ENCODE data around the gene LGALS9. TPM values are rescaled to one million over a fixed set of nuclear protein-coding genes. Genes with fewer than 3 reads are reported as not detected.
A peak's percentile ranks its signal among the peaks of the same experiment; 100 is the strongest.

The LGALS9 gene
- total and polyA plus RNA-seq, 4 donors = 26.8 to 64.0 (median 54.1) TPM

- Histone ChIP-seq H3K4me3 (ENCODE audit: low read length in 2 of 2) (no peak overlapping the region), H3K27me3 (ENCODE audit: control insufficient read depth in 1 of 2, insufficient read depth in 2 of 2, low read length in 1 of 2) (no peaks in the 10 kb centered on the region), H3K27ac (ENCODE audit: low read depth in 1 of 2, low read length in 2 of 2) (no peak overlapping the region), H3K9me3 (ENCODE audit: control insufficient read depth, low read length) (no peaks in the 10 kb centered on the region), H3K4me1 (ENCODE audit: control insufficient read depth in 1 of 2, insufficient read depth in 2 of 2, low read length in 2 of 2) (no peaks in the 10 kb centered on the region), H3K36me3 (ENCODE audit: control insufficient read depth in 1 of 2, insufficient read depth in 2 of 2, low read length in 1 of 2) (peaks cover 0 to under 1% of the 10 kb centered on the region in 2 donors)
- ATAC-seq (ENCODE audit: low FRiP score) (no peak), DNase-seq (peak in 1 of 2 donors; percentile 55)
- WGBS, 2 donors = 92 to 95% methylated on average over 9 of the region's 9 CpGs
- intact Hi-C loops (cut with DNase I) = no loop called here
Measured at GRCh38 chr17:27593232-27593856, 37.6 kb upstream of the LGALS9 start.

GRCh38 chr17:27593857-27594255 is 37.1 kb upstream of the LGALS9 start:
- intact Hi-C loops (cut with DNase I) = no loop called here
- Histone ChIP-seq H3K4me1 (ENCODE audit: control insufficient read depth in 1 of 2, insufficient read depth in 2 of 2, low read length in 2 of 2) (no peaks in the 10 kb centered on the region), H3K9me3 (ENCODE audit: control insufficient read depth, low read length) (no peaks in the 10 kb centered on the region), H3K27ac (ENCODE audit: low read depth in 1 of 2, low read length in 2 of 2) (no peak overlapping the region), H3K27me3 (ENCODE audit: control insufficient read depth in 1 of 2, insufficient read depth in 2 of 2, low read length in 1 of 2) (no peaks in the 10 kb centered on the region), H3K4me3 (ENCODE audit: low read length in 2 of 2) (no peak overlapping the region), H3K36me3 (ENCODE audit: control insufficient read depth in 1 of 2, insufficient read depth in 2 of 2, low read length in 1 of 2) (no peaks in the 10 kb centered on the region)
- 94 to 96% methylated on average over 3 of the region's 3 CpGs for WGBS, 2 donors
- peak in 1 of 2 donors; percentile 32 for DNase-seq
- ATAC-seq (ENCODE audit: low FRiP score) = no peak

DNA sequence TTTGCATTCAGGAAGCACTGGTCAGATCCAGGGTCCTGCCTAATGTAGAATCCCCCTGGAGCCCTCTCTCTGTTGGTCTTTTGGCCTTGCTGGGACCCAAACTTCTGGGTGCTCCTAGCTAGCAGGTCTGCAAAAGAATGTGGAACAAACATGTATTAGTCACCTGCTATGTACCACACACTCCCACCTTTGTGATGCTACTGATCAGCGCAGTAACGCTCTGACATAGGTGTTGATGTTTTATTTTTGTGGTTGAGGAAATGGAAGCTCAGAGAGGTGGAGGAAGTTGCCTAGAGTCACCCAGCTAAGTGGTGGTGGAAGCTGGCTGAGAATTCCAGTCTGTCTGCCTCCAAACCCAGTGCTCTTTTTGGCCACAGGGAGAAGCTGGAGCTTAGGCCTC is 35.8 kb upstream of the LGALS9 start:
- Histone ChIP-seq H3K27ac (ENCODE audit: low read depth in 1 of 2, low read length in 2 of 2) (no peak overlapping the region), H3K4me3 (ENCODE audit: low read length in 2 of 2) (no peak overlapping the region), H3K36me3 (ENCODE audit: control insufficient read depth in 1 of 2, insufficient read depth in 2 of 2, low read length in 1 of 2) (no peaks in the 10 kb centered on the region), H3K4me1 (ENCODE audit: control insufficient read depth in 1 of 2, insufficient read depth in 2 of 2, low read length in 2 of 2) (no peaks in the 10 kb centered on the region), H3K9me3 (ENCODE audit: control insufficient read depth, low read length) (no peaks in the 10 kb centered on the region), H3K27me3 (ENCODE audit: control insufficient read depth in 1 of 2, insufficient read depth in 2 of 2, low read length in 1 of 2) (no peaks in the 10 kb centered on the region)
- WGBS, 2 donors = 97 to 100% methylated on average over 2 of the region's 2 CpGs
- intact Hi-C loops (cut with DNase I) = no loop called here
- DNase-seq (peak; percentile 3 to 10), ATAC-seq (ENCODE audit: low FRiP score) (no peak)

DNA sequence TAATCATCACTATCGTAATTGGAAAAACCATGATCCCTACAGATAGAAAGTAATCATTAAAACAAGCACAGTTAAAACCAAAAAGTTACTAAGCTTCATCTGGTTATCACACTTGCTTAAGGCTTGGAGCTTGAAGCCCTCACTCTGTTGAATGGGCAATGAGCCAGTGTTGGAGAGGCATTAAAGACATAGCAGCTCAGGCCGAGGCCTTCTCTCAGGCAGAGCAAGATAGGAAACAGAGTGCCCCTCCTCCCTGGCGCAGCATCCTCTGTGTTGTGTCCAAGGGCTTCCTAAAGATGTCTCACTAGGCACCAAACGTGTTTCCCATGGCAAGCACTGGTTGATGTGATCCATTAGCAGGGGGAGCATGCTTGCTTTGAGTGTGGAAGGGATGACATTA is 34.9 kb upstream of the LGALS9 start:
- Histone ChIP-seq H3K36me3 (ENCODE audit: control insufficient read depth in 1 of 2, insufficient read depth in 2 of 2, low read length in 1 of 2) (no peaks in the 10 kb centered on the region), H3K27ac (ENCODE audit: low read depth in 1 of 2, low read length in 2 of 2) (no peak overlapping the region), H3K4me3 (ENCODE audit: low read length in 2 of 2) (no peak overlapping the region), H3K9me3 (ENCODE audit: control insufficient read depth, low read length) (no peaks in the 10 kb centered on the region), H3K27me3 (ENCODE audit: control insufficient read depth in 1 of 2, insufficient read depth in 2 of 2, low read length in 1 of 2) (no peaks in the 10 kb centered on the region), H3K4me1 (ENCODE audit: control insufficient read depth in 1 of 2, insufficient read depth in 2 of 2, low read length in 2 of 2) (no peaks in the 10 kb centered on the region)
- ATAC-seq (ENCODE audit: low FRiP score) (no peak), DNase-seq (peak in 1 of 2 donors; percentile 38)
- WGBS, 2 donors = 65 to 67% methylated on average over 4 of the region's 4 CpGs
- intact Hi-C loops (cut with DNase I) = no loop called here

DNA sequence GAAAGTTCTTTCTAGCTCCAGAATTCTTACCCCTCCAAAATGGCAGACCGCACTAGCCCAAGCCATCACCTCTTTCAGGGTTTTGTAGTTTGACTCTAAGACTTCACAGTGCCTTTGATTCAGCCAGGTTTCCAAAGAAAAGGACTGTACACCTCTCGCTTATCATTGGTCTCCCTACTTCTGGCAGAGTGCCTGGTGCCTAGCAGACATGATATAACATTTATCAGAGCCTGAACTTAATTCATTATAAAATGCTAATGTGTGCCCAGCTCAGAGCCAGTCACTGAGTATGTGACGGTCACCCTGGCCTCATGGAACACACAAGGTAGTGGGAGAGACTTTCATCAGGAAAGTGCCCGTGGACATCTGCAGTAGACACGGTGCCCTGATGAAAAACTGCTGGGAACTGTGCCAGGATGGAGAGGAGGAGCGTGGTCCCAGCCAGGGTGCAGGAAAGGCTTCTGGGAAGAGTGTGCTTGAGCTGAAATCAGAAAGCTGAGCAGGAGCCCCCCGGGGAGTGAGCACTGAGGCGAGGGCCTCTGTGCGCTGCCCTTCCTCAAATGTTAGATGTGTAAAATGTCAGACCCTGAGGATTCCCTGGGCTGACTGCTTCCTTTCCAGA is 34.3 kb upstream of the LGALS9 start:
- H3K27ac ChIP-seq (ENCODE audit: low read depth in 1 of 2, low read length in 2 of 2) = no peak overlapping the region
- H3K4me1 ChIP-seq (ENCODE audit: control insufficient read depth in 1 of 2, insufficient read depth in 2 of 2, low read length in 2 of 2) = no peaks in the 10 kb centered on the region
- no peak overlapping the region for H3K4me3 ChIP-seq (ENCODE audit: low read length in 2 of 2)
- no peaks in the 10 kb centered on the region for H3K27me3 ChIP-seq (ENCODE audit: control insufficient read depth in 1 of 2, insufficient read depth in 2 of 2, low read length in 1 of 2)
- ATAC-seq (ENCODE audit: low FRiP score) = no peak
- H3K36me3 ChIP-seq (ENCODE audit: control insufficient read depth in 1 of 2, insufficient read depth in 2 of 2, low read length in 1 of 2) = no peaks in the 10 kb centered on the region
- WGBS, 2 donors = 53 to 54% methylated on average over 9 of the region's 9 CpGs
- peak in 1 of 2 donors; percentile 42 for DNase-seq
- intact Hi-C loops (cut with DNase I) = no loop called here
- no peaks in the 10 kb centered on the region for H3K9me3 ChIP-seq (ENCODE audit: control insufficient read depth, low read length)

DNA sequence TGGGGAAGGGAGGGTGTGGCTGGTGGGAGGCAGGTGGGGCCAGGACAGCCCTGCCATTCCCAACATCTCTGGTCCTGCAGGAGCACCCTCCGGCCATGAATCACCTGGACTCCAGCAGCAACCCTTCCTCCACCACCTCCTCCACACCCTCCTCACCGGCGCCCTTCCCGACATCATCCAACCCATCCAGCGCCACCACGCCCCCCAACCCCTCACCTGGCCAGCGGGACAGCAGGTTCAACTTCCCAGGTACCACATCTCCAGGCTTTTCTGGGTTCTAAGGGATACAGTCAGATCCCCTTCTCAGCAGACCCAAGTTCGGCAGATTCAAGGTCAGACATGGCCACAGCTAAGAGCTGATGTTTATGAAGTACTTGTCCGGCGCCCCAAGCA is 33.8 kb upstream of the LGALS9 start:
- intact Hi-C loops (cut with DNase I) = no loop called here
- 87 to 89% methylated on average over 10 of the region's 10 CpGs for WGBS, 2 donors
- H3K27ac ChIP-seq (ENCODE audit: low read depth in 1 of 2, low read length in 2 of 2) = no peak overlapping the region
- peak; percentile 25 to 59 for DNase-seq
- no peaks in the 10 kb centered on the region for H3K4me1 ChIP-seq (ENCODE audit: control insufficient read depth in 1 of 2, insufficient read depth in 2 of 2, low read length in 2 of 2)
- no peak overlapping the region for H3K4me3 ChIP-seq (ENCODE audit: low read length in 2 of 2)
- no peak for ATAC-seq (ENCODE audit: low FRiP score)
- H3K27me3 ChIP-seq (ENCODE audit: control insufficient read depth in 1 of 2, insufficient read depth in 2 of 2, low read length in 1 of 2) = no peaks in the 10 kb centered on the region
- H3K36me3 ChIP-seq (ENCODE audit: control insufficient read depth in 1 of 2, insufficient read depth in 2 of 2, low read length in 1 of 2) = no peaks in the 10 kb centered on the region
- no peaks in the 10 kb centered on the region for H3K9me3 ChIP-seq (ENCODE audit: control insufficient read depth, low read length)

GRCh38 chr17:27597783-27598320 is 33.1 kb upstream of the LGALS9 start:
- H3K9me3 ChIP-seq (ENCODE audit: control insufficient read depth, low read length) = no peaks in the 10 kb centered on the region
- DNase-seq = peak; percentile 13 to 29
- no peak overlapping the region for H3K27ac ChIP-seq (ENCODE audit: low read depth in 1 of 2, low read length in 2 of 2)
- intact Hi-C loops (cut with DNase I) = no loop called here
- no peak overlapping the region for H3K4me3 ChIP-seq (ENCODE audit: low read length in 2 of 2)
- no peaks in the 10 kb centered on the region for H3K36me3 ChIP-seq (ENCODE audit: control insufficient read depth in 1 of 2, insufficient read depth in 2 of 2, low read length in 1 of 2)
- 89 to 90% methylated on average over 5 of the region's 5 CpGs for WGBS, 2 donors
- no peaks in the 10 kb centered on the region for H3K27me3 ChIP-seq (ENCODE audit: control insufficient read depth in 1 of 2, insufficient read depth in 2 of 2, low read length in 1 of 2)
- no peaks in the 10 kb centered on the region for H3K4me1 ChIP-seq (ENCODE audit: control insufficient read depth in 1 of 2, insufficient read depth in 2 of 2, low read length in 2 of 2)
- ATAC-seq (ENCODE audit: low FRiP score) = no peak

- Histone ChIP-seq H3K9me3 (ENCODE audit: control insufficient read depth, low read length) (no peaks in the 10 kb centered on the region), H3K27ac (ENCODE audit: low read depth in 1 of 2, low read length in 2 of 2) (no peak overlapping the region), H3K4me1 (ENCODE audit: control insufficient read depth in 1 of 2, insufficient read depth in 2 of 2, low read length in 2 of 2) (no peaks in the 10 kb centered on the region), H3K27me3 (ENCODE audit: control insufficient read depth in 1 of 2, insufficient read depth in 2 of 2, low read length in 1 of 2) (no peaks in the 10 kb centered on the region), H3K36me3 (ENCODE audit: control insufficient read depth in 1 of 2, insufficient read depth in 2 of 2, low read length in 1 of 2) (no peaks in the 10 kb centered on the region), H3K4me3 (ENCODE audit: low read length in 2 of 2) (no peak overlapping the region)
- ATAC-seq (ENCODE audit: low FRiP score) = no peak
- DNase-seq = peak in 1 of 2 donors; percentile 29
- WGBS, 2 donors = 85% methylated on average over 17 of the region's 17 CpGs
- intact Hi-C loops (cut with DNase I) = no loop called here
Measured at GRCh38 chr17:27598337-27599050, 32.5 kb upstream of the LGALS9 start.

Measured in aorta (tissue), 5 donors.